K562 (cell line): ENCODE data around the gene C10orf71. TPM values are rescaled to one million over a fixed set of nuclear protein-coding genes. Genes with fewer than 3 reads are reported as not detected.

Experiments
- ATAC-seq: fragments of 200-7000 bp; cut with Tn5 transposase; 3 replicates; pipeline ENCODE4 v1.9.1; 2020; ENCODE audit warnings: moderate library complexity
- BruUV-seq: library from RNA; stranded (reverse); fragments of 400-500 nt; replicated peaks from 2 replicates; lab custom pipeline; 2021; lab: Mats Ljungman, UMichigan
- CTCF ChIA-PET: fragments of 300-600 bp; formaldehyde crosslinking; extraction: SDS; loops from one replicate; lab custom pipeline; 2021; ENCODE audit warnings: low intra/inter-chr PET ratio; lab: Yijun Ruan, JAX
- POLR2A ChIA-PET: fragments of 300-600, 350-650 bp; sonication (Branson Sonifier 250); formaldehyde crosslinking; extraction: SDS; loops from one replicate; lab custom pipeline; 2021; ENCODE audit warnings: antibody characterized with exemption, inconsistent platforms; lab: Yijun Ruan, JAX
- DNase-seq, 4 experiments: peaks; one replicate each; pipeline versions ENCODE4 v3.0.0 to v3.0.0-alpha.2; 2011 to 2018; ENCODE audit warnings: low spot score in 3 of 4, mixed read lengths in 3 of 4; ENCODE audit errors: extremely low read depth in 1 of 4
- FAIRE-seq: peaks from 2 replicates; lab custom pipeline; 2011; peaks lifted over from hg19 to GRCh38; lab: Jason Lieb, UNC
- H2AFZ ChIP-seq: 2 replicates; pipeline ENCODE4 v1.6.0; 2011; ENCODE audit warnings: low read depth, low read length, control low read depth, inconsistent platforms
- H3K27ac ChIP-seq: fragments of 200-600 bp; 3 replicates; pipeline ENCODE4 v1.8.0; 2011; ENCODE audit warnings: low read depth, mild to moderate bottlenecking, control low read depth, inconsistent platforms, low read length, moderate library complexity, mixed read lengths; ENCODE audit errors: extremely low read depth
- H3K27me3 ChIP-seq, 2 experiments: fragments of 300-600 bp in 1 of 2; 2 replicates in 1 of 2; 3 replicates in 1 of 2; pipeline versions ENCODE4 v1.6.0 to v1.8.0; 2011; ENCODE audit warnings: inconsistent platforms in 2 of 2, low read length in 2 of 2, mild to moderate bottlenecking in 1 of 2, mixed read lengths in 1 of 2, moderate library complexity in 1 of 2; ENCODE audit not compliant: control insufficient read depth in 2 of 2, insufficient read depth in 2 of 2
- H3K36me3 ChIP-seq: fragments of 300-600 bp; 3 replicates; pipeline ENCODE4 v1.8.0; 2011; ENCODE audit warnings: mild to moderate bottlenecking, low read length, inconsistent platforms; ENCODE audit not compliant: control insufficient read depth, insufficient read depth
- H3K4me1 ChIP-seq, 2 experiments: fragments of 200-600 bp in 1 of 2; replicated peaks in 1 of 2; 2 replicates in 1 of 2; 3 replicates in 1 of 2; pipeline versions ENCODE4 v1.5.1 to v1.8.0; 2011; ENCODE audit warnings: inconsistent platforms in 2 of 2, low read length in 2 of 2, mild to moderate bottlenecking in 1 of 2, mixed read lengths in 1 of 2, moderate library complexity in 1 of 2; ENCODE audit not compliant: control insufficient read depth in 2 of 2, insufficient read depth in 2 of 2
- H3K4me2 ChIP-seq: 2 replicates; pipeline ENCODE4 v1.6.1; 2011; ENCODE audit warnings: low read length, control low read depth, inconsistent platforms, mixed read lengths; ENCODE audit not compliant: insufficient read depth
- H3K4me3 ChIP-seq: fragments of 200-600 bp; sonication (generic), shearing (Covaris generic); 2 replicates; pipeline ENCODE4 v1.5.1; 2016; ENCODE audit warnings: control low read depth, inconsistent platforms
- H3K79me2 ChIP-seq: fragments of 200-600 bp; 3 replicates; pipeline ENCODE4 v1.8.0; 2011; ENCODE audit warnings: low read length, inconsistent platforms; ENCODE audit not compliant: control insufficient read depth, insufficient read depth
- H3K9ac ChIP-seq, 2 experiments: 2 replicates each; pipeline versions ENCODE4 v1.6.0 to v1.6.1; 2011; ENCODE audit warnings: low read depth in 2 of 2, low read length in 2 of 2, control low read depth in 1 of 2, inconsistent platforms in 1 of 2, mild to moderate bottlenecking in 1 of 2, mixed read lengths in 1 of 2; ENCODE audit not compliant: insufficient read depth in 1 of 2
- H3K9me1 ChIP-seq: one replicate; pipeline ENCODE4 v1.6.0; 2011; ENCODE audit warnings: inconsistent platforms, mild to moderate bottlenecking, low read length, moderate library complexity; ENCODE audit not compliant: control insufficient read depth, insufficient read depth
- H3K9me3 ChIP-seq: replicated peaks from 2 replicates; pipeline ENCODE4 v1.5.1; 2011; ENCODE audit warnings: low read depth, low read length, inconsistent platforms; ENCODE audit not compliant: control insufficient read depth, insufficient read depth
- H4K20me1 ChIP-seq: replicated peaks from 2 replicates; pipeline ENCODE4 v1.6.1; 2011; ENCODE audit warnings: low read length, inconsistent platforms, mixed read lengths; ENCODE audit not compliant: control insufficient read depth, insufficient read depth
- ILF3 ChIP-seq: fragments of 450-650 bp; IDR thresholded peaks from 2 replicates; pipeline ENCODE4 v1.6.1; 2018; ENCODE audit warnings: antibody characterized with exemption, mild to moderate bottlenecking, moderate library complexity, borderline replicate concordance
- KHSRP ChIP-seq: fragments of 450-650 bp; IDR thresholded peaks from 2 replicates; pipeline ENCODE4 v1.6.1; 2017
- MED1 ChIP-seq: sonication (generic); formaldehyde crosslinking; IDR thresholded peaks from 2 replicates; pipeline ENCODE4 v1.8.1; 2023; ENCODE audit warnings: missing genetic modification reagents, borderline replicate concordance
- MITF ChIP-seq: IDR thresholded peaks from 2 replicates; pipeline ENCODE4 v1.6.1; 2014; ENCODE audit warnings: antibody characterized with exemption
- PML ChIP-seq: IDR thresholded peaks from 2 replicates; pipeline ENCODE4 v1.6.1; 2012; ENCODE audit warnings: low read length, inconsistent platforms
- TCFL5 ChIP-seq: fragments of 250-450 bp; sonication (Bioruptor Pico); conservative IDR thresholded peaks from 2 replicates; pipeline ENCODE4 v1.6.1; 2021; ENCODE audit warnings: mild to moderate bottlenecking, moderate library complexity, matching md5 sums
- WGBS: fragments of 100-300 bp; shearing (Covaris generic); methylation state at CpG from one replicate; pipeline ENCODE4 v1.1.6; 2016; ENCODE audit warnings: low coverage, mixed read lengths; ENCODE audit not compliant: insufficient coverage; ENCODE audit errors: missing lambda C conversion rate; 5-methylcytosine and 5-hydroxymethylcytosine counted together
- in situ Hi-C: fragments of 300-500 bp; cut with MboI; formaldehyde crosslinking; loops from 4 replicates; pipeline ENCODE4 v1.15.0; 2018; ENCODE audit warnings: inconsistent platforms, mixed read lengths
- intact Hi-C: fragments of 100-400 bp; cut with micrococcal nuclease; formaldehyde crosslinking; loops from 2 replicates; pipeline ENCODE4 v1.14.2; 2022
- polyA plus RNA-seq, 8 experiments: library from polyadenylated mRNA; depleted of rRNA in 4 of 8; stranded (reverse) in 5 of 8; unstranded in 3 of 8; fragments of >200 nt; fragmentation: Nextera tagmentation in 2 of 8; fragmentation: Illumina TruSeq in 1 of 8; extraction: Ambion mirVana in 2 of 8; extraction: Trizol in 1 of 8; gene quantifications; 2 replicates each; pipeline versions ENCODE4 v1.2.1 to v1.2.3, GENCODE V29; 2011 to 2014; ENCODE audit warnings: inconsistent platforms in 1 of 8, missing spikeins in 1 of 8
- total RNA-seq, 7 experiments: library from RNA; depleted of rRNA in 6 of 7; stranded (reverse); fragments of >200 nt in 6 of 7; fragmentation: Illumina TruSeq in 2 of 7; extraction: Trizol in 2 of 7; gene quantifications; 2 replicates each; pipeline versions ENCODE4 v1.2.1 to v1.2.3, GENCODE V29; 2011 to 2021; ENCODE audit warnings: low replicate concordance in 1 of 7

C10orf71 gene
- total and polyA plus RNA-seq, 9 of the 15 experiments (the other 6 are each of a cell fraction or from before 2014, with no cell fraction given): 0.06 to 4.5 (median 1.3) TPM

- ChIA-PET POLR2A (interaction anchor here (0.6 to 1.7 kb wide), 11 partner anchors 8 to 83 kb away, joined by 3 to 9 read pairs (median 3); no protein-coding TSS in a partner anchor), CTCF (no interaction called here)
- Histone ChIP-seq H3K9me1 (no peaks in the 10 kb centered on the region), H3K9ac (peak overlapping the region; percentile 73 to 90; a peak in 3 of 4 replicates), H3K4me3 (no peak overlapping the region), H3K9me3 (no peaks in the 10 kb centered on the region), H4K20me1 (no peaks in the 10 kb centered on the region), H3K79me2 (peaks cover 39% of the 10 kb centered on the region), H3K4me2 (no peak overlapping the region), H3K4me1 (peaks cover 42 to 55% of the 10 kb centered on the region in 2 experiments), H3K36me3 (peaks cover 5% of the 10 kb centered on the region; the same call in 2 of the 3 replicates), H3K27me3 (no peaks in the 10 kb centered on the region), H3K27ac (no peak overlapping the region), H2AFZ (no peak overlapping the region)
- WGBS: 64% methylated on average over 2 of the region's 2 CpGs
- no peak for FAIRE-seq
- DNase-seq: no peak
- no peak for ATAC-seq
- intact Hi-C loops (loop anchor here (5.0 kb wide), 1 partner anchor 85 kb away; no protein-coding TSS in a partner anchor), in situ Hi-C loops (no loop called here)
- no peak for TF ChIP-seq ILF3
- TF ChIP-seq PML: no peak
- no peak for TF ChIP-seq TCFL5 (CRISPR knock-in tag)
- no peak for TF ChIP-seq MED1 (CRISPR knock-in tag)
- TF ChIP-seq MITF: no peak
- TF ChIP-seq KHSRP: no peak
- BruUV-seq: no TSS peak
Measured at GRCh38 chr10:49302088-49302487, 3.1 kb downstream of the C10orf71 start.
